Skin of body (tissue), 2 donors: Measurements from ENCODE around the gene SH2D2A. TPM values are rescaled to one million over a fixed set of nuclear protein-coding genes. Genes with fewer than 3 reads are reported as not detected.

ENCODE experiments used
- DNase-seq: peaks from one replicate; lab custom pipeline; 2025; lab: John Stamatoyannopoulos, UW
- total RNA-seq: library from RNA; depleted of rRNA; stranded (reverse); fragments of >200 nt; gene quantifications from one replicate; pipeline ENCODE4 v1.2.3, GENCODE V29; 2014

Gene SH2D2A
- total RNA-seq, 1 donor from 2014 or later = 0.89 TPM

- no peak for DNase-seq
These were observed 31.2 kb upstream of the SH2D2A start for GRCh38 chr1:156847591-156848460.

GRCh38 chr1:156846643-156847042 is 30.0 kb upstream of the SH2D2A start:
- no peak for DNase-seq

- no peak for DNase-seq
These were observed 29.4 kb upstream of the SH2D2A start for GRCh38 chr1:156845953-156846545.

GRCh38 chr1:156845055-156845952 is 28.7 kb upstream of the SH2D2A start:
- no peak for DNase-seq

GRCh38 chr1:156844638-156845037 is 28.0 kb upstream of the SH2D2A start:
- DNase-seq = no peak

- DNase-seq = no peak
These were observed 27.5 kb upstream of the SH2D2A start for GRCh38 chr1:156844102-156844501.

- DNase-seq = no peak
These were observed 26.1 kb upstream of the SH2D2A start for GRCh38 chr1:156842618-156843300.

- no peak for DNase-seq
These were observed 24.7 kb upstream of the SH2D2A start for GRCh38 chr1:156841295-156841855.

- no peak for DNase-seq
These were observed 24.2 kb upstream of the SH2D2A start for GRCh38 chr1:156840898-156841279.

GRCh38 chr1:156840186-156840897 is 23.7 kb upstream of the SH2D2A start:
- DNase-seq = no peak

- DNase-seq = no peak
These were observed 22.9 kb upstream of the SH2D2A start for GRCh38 chr1:156839426-156840109.

- DNase-seq = no peak
These were observed 22.3 kb upstream of the SH2D2A start for GRCh38 chr1:156838972-156839371.

- no peak for DNase-seq
These were observed 20.2 kb upstream of the SH2D2A start for GRCh38 chr1:156836892-156837291.

GRCh38 chr1:156836041-156836654 is 19.5 kb upstream of the SH2D2A start:
- no peak for DNase-seq

- DNase-seq = no peak
These were observed 17.7 kb upstream of the SH2D2A start for GRCh38 chr1:156834322-156834721.

- DNase-seq = no peak
These were observed 17.0 kb upstream of the SH2D2A start for GRCh38 chr1:156833603-156834002.

GRCh38 chr1:156832434-156832833 is 15.8 kb upstream of the SH2D2A start:
- no peak for DNase-seq

- no peak for DNase-seq
These were observed 11.9 kb upstream of the SH2D2A start for GRCh38 chr1:156828400-156829124.

- DNase-seq = no peak
These were observed 10.0 kb upstream of the SH2D2A start for GRCh38 chr1:156826630-156827029.
